Measurements from ENCODE around the gene CD9. TPM values are rescaled to one million over a fixed set of nuclear protein-coding genes. Genes with fewer than 3 reads are reported as not detected.
A peak's percentile ranks its signal among the peaks of the same experiment; 100 is the strongest.

The CD9 gene
- total RNA-seq, 2 experiments from 2014 or later = 5.4 to 5.7 TPM

DNA sequence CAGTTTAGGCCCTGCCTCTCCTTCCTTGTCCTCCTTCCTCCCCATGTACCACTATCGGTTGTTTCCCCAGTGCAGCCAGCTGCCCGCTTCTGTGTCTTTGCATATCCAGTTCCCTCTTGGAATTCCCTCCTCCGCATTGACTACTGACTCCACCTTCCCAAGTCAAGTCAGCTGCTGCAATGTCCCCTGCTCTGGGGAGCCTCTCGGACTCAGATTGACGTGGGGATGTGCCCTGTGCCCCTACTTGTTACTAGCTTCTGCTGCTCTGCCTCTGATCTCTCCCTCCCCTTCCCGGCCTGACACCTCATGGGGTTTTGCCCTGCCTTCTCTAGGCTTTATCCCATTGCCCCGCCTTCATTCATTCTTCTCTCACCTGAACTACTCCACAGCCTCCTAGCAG lies 2.1 kb upstream of the CD9 start:
- H3K27ac Mint-ChIP-seq = no peak overlapping the region
- no peaks in the 10 kb centered on the region for H3K9me3 Mint-ChIP-seq
- DNase-seq = no peak
- H3K4me1 Mint-ChIP-seq = peaks cover 14% of the 10 kb centered on the region
- peaks cover 47% of the 10 kb centered on the region for H3K27me3 Mint-ChIP-seq
- no peak overlapping the region for H3K4me3 Mint-ChIP-seq
- ChIA-PET POLR2A (no interaction called here), CTCF (interaction anchor here (1.2 to 4.9 kb wide), 2 partner anchors 20 to 80 kb away, joined by 3 to 27 read pairs; no protein-coding TSS in a partner anchor)
- H3K36me3 Mint-ChIP-seq (ENCODE audit: low read depth) = no peaks in the 10 kb centered on the region

GRCh38 chr12:6198556-6198955 lies 1.6 kb upstream of the CD9 start:
- no peak for DNase-seq
- POLR2A ChIA-PET = no interaction called here
- H3K9me3 Mint-ChIP-seq = no peaks in the 10 kb centered on the region
- H3K27ac Mint-ChIP-seq = no peak overlapping the region
- H3K4me3 Mint-ChIP-seq = no peak overlapping the region
- H3K4me1 Mint-ChIP-seq = peaks cover 14% of the 10 kb centered on the region
- CTCF ChIA-PET = interaction anchor here (1.2 to 4.9 kb wide), 2 partner anchors 20 to 80 kb away, joined by 3 to 27 read pairs; no protein-coding TSS in a partner anchor
- peaks cover 43% of the 10 kb centered on the region for H3K27me3 Mint-ChIP-seq
- no peaks in the 10 kb centered on the region for H3K36me3 Mint-ChIP-seq (ENCODE audit: low read depth)

GRCh38 chr12:6198985-6199530 lies 1.1 kb upstream of the CD9 start:
- ChIA-PET POLR2A (no interaction called here), CTCF (interaction anchor here (0.9 to 4.9 kb wide), 2 partner anchors 11 to 79 kb away, joined by 3 to 27 read pairs; no protein-coding TSS in a partner anchor)
- no peak overlapping the region for H3K4me3 Mint-ChIP-seq
- peaks cover 41% of the 10 kb centered on the region for H3K27me3 Mint-ChIP-seq
- H3K9me3 Mint-ChIP-seq = no peaks in the 10 kb centered on the region
- H3K27ac Mint-ChIP-seq = no peak overlapping the region
- H3K36me3 Mint-ChIP-seq (ENCODE audit: low read depth) = no peaks in the 10 kb centered on the region
- H3K4me1 Mint-ChIP-seq = peaks cover 14% of the 10 kb centered on the region
- no peak for DNase-seq

GRCh38 chr12:6199531-6200255 lies 507 bp upstream of the CD9 start:
- H3K4me1 Mint-ChIP-seq = peaks cover 18% of the 10 kb centered on the region
- H3K36me3 Mint-ChIP-seq (ENCODE audit: low read depth) = no peaks in the 10 kb centered on the region
- no peaks in the 10 kb centered on the region for H3K9me3 Mint-ChIP-seq
- peak overlapping the region; percentile 37 for H3K4me3 Mint-ChIP-seq
- CTCF ChIA-PET = interaction anchor here (0.9 to 4.9 kb wide), 2 partner anchors 11 to 78 kb away, joined by 3 to 27 read pairs; no protein-coding TSS in a partner anchor
- DNase-seq = no peak
- no peak overlapping the region for H3K27ac Mint-ChIP-seq
- peaks cover 41% of the 10 kb centered on the region for H3K27me3 Mint-ChIP-seq
- POLR2A ChIA-PET = no interaction called here

DNA sequence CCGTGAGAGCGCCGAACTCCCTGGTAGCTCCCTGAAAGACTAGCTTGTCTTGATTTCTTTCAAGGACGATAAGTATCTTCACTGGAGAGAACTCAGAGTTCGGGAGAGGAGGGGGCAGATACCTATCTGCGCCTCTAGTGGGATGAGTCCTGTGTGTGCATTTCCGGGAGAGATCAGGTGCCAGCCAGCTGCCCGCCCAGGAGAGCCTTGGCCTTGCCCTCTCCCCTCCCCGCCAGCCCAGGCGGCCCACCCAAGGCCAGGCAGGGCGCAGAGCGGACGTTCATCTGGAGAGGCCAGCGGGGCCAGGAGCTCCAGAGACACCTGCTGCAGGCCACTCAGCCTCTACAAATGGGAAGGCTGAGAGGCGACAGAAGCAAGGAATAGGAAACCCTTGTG lies 1.0 kb downstream of the CD9 start:
- ChIA-PET CTCF (interaction anchor here (0.8 to 3.5 kb wide), 5 partner anchors 9 to 83 kb away, joined by 3 to 18 read pairs (median 4); no protein-coding TSS in a partner anchor), POLR2A (no interaction called here)
- Mint-ChIP-seq H3K27me3 (peaks cover 41% of the 10 kb centered on the region), H3K27ac (no peak overlapping the region), H3K36me3 (ENCODE audit: low read depth) (no peaks in the 10 kb centered on the region), H3K4me1 (peaks cover 25% of the 10 kb centered on the region), H3K4me3 (peak overlapping the region; percentile 23), H3K9me3 (no peaks in the 10 kb centered on the region)
- no peak for DNase-seq

- no peaks in the 10 kb centered on the region for H3K36me3 Mint-ChIP-seq (ENCODE audit: low read depth)
These were observed 1.6 kb downstream of the CD9 start for GRCh38 chr12:6201826-6202225.

GRCh38 chr12:6202304-6202703 lies 2.1 kb downstream of the CD9 start:
- no peak overlapping the region for H3K4me3 Mint-ChIP-seq
- H3K9me3 Mint-ChIP-seq = no peaks in the 10 kb centered on the region
- ChIA-PET CTCF (interaction anchor here (1.6 to 3.5 kb wide), 3 partner anchors 76 to 82 kb away, joined by 4 to 18 read pairs (median 7); no protein-coding TSS in a partner anchor), POLR2A (no interaction called here)
- no peaks in the 10 kb centered on the region for H3K36me3 Mint-ChIP-seq (ENCODE audit: low read depth)
- no peak overlapping the region for H3K27ac Mint-ChIP-seq
- no peak for DNase-seq
- peaks cover 41% of the 10 kb centered on the region for H3K27me3 Mint-ChIP-seq
- H3K4me1 Mint-ChIP-seq = peaks cover 25% of the 10 kb centered on the region

More at GRCh38 chr12:6201826-6202225, 1.6 kb downstream of the CD9 start:
- DNase-seq = no peak
- Mint-ChIP-seq H3K4me1 (peaks cover 25% of the 10 kb centered on the region), H3K4me3 (no peak overlapping the region), H3K9me3 (no peaks in the 10 kb centered on the region), H3K27me3 (peaks cover 41% of the 10 kb centered on the region), H3K27ac (no peak overlapping the region)
- POLR2A ChIA-PET = no interaction called here
- CTCF ChIA-PET = interaction anchor here (1.6 to 3.5 kb wide), 2 partner anchors 77 to 83 kb away, joined by 4 to 18 read pairs; no protein-coding TSS in a partner anchor

DNA sequence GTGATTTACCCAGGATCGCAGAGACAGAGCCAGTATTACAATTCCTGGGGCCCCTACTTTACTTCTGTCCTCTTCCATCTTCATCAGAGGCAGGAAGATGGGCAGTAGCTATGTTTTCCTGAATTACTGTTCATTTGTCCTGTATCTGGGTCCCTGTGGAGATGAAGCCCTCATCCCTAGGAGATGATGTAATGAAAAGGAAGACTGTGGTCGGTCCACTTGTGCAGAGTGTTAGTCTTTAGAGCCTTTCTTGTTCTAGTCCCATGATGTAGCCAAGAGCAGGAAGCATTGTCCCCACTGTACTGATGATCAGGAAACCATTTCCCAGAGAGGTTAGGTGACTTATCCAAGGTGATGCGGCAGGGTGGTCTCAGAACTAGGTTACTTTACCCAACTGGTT lies 2.6 kb downstream of the CD9 start:
- no peaks in the 10 kb centered on the region for H3K36me3 Mint-ChIP-seq (ENCODE audit: low read depth)
- ChIA-PET CTCF (interaction anchor here (2.2 to 3.5 kb wide), 3 partner anchors 12 to 82 kb away, joined by 6 to 18 read pairs (median 7); no protein-coding TSS in a partner anchor), POLR2A (no interaction called here)
- H3K27ac Mint-ChIP-seq = no peak overlapping the region
- no peaks in the 10 kb centered on the region for H3K9me3 Mint-ChIP-seq
- no peak overlapping the region for H3K4me3 Mint-ChIP-seq
- H3K27me3 Mint-ChIP-seq = peaks cover 41% of the 10 kb centered on the region
- DNase-seq = no peak
- H3K4me1 Mint-ChIP-seq = peaks cover 25% of the 10 kb centered on the region

DNA sequence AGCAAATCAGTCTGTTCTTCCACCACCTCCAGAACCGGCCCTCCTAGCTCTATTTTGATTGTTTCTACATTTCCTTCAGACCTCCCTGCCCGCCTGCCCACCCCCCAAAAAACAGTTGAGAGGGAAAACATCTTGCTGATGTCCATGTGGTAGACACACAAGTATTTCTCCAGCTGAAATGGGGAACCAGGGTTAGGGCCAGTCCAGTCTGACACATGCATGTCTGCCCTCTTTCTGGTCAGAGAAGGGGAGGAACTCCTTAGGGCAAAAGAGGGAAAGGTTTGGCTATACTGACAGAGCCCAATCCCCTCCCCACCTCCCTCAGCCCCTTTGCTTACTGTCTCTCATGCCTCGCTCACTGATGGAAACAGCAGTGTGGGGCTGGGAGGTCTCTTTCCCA lies 3.4 kb downstream of the CD9 start:
- no peak overlapping the region for H3K27ac Mint-ChIP-seq

DNA sequence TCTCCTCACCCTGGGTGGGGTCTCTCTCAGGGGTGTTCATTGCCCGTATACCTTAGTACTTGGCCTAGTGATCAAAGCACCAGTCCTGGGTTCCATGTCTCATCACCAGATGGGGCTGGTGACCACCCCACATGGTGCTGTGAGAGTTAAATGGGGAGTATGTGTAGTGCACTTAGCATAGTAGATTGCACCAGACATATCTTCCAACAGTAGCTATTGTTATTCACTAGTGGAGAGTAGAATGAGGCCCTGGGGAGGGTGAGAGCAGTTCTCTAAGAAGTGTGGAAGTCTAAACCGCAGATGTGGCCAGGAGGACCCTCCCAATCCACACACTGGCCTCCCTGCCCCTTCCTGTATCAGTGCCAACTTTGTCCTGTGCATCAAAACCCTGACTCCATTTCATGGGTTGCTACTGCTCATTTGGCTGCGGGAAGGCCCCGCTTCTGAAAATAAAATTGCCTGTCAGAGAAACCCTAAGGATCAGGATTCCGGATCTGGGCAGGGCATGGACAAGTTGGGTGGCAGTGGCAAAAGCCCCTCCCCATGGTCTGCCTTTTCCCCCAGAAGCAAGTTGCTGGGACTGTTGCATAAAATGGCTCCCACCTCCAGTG lies 4.4 kb downstream of the CD9 start:
- no peak overlapping the region for H3K4me3 Mint-ChIP-seq
- peaks cover 17% of the 10 kb centered on the region for H3K4me1 Mint-ChIP-seq
- ChIA-PET CTCF (interaction anchor here (1.0 to 2.7 kb wide), 6 partner anchors 8 to 74 kb away, joined by 3 to 11 read pairs (median 5); no protein-coding TSS in a partner anchor), POLR2A (no interaction called here)
- H3K36me3 Mint-ChIP-seq (ENCODE audit: low read depth) = no peaks in the 10 kb centered on the region
- H3K27ac Mint-ChIP-seq = no peak overlapping the region
- H3K9me3 Mint-ChIP-seq = no peaks in the 10 kb centered on the region
- peaks cover 26% of the 10 kb centered on the region for H3K27me3 Mint-ChIP-seq
- DNase-seq = no peak

More for the DNA sequence above, 3.4 kb downstream of the CD9 start:
- H3K4me1 Mint-ChIP-seq = peaks cover 25% of the 10 kb centered on the region
- DNase-seq = no peak
- ChIA-PET CTCF (interaction anchor here (1.0 to 3.5 kb wide), 6 partner anchors 9 to 81 kb away, joined by 3 to 18 read pairs (median 5); no protein-coding TSS in a partner anchor), POLR2A (no interaction called here)
- no peaks in the 10 kb centered on the region for H3K36me3 Mint-ChIP-seq (ENCODE audit: low read depth)
- no peaks in the 10 kb centered on the region for H3K9me3 Mint-ChIP-seq
- peaks cover 36% of the 10 kb centered on the region for H3K27me3 Mint-ChIP-seq
- H3K4me3 Mint-ChIP-seq = no peak overlapping the region

GRCh38 chr12:6205144-6205539 lies 4.9 kb downstream of the CD9 start:
- Mint-ChIP-seq H3K4me3 (no peak overlapping the region), H3K27ac (no peak overlapping the region), H3K27me3 (peaks cover 23% of the 10 kb centered on the region), H3K36me3 (ENCODE audit: low read depth) (no peaks in the 10 kb centered on the region), H3K9me3 (no peaks in the 10 kb centered on the region), H3K4me1 (peaks cover 14% of the 10 kb centered on the region)
- no peak for DNase-seq
- CTCF ChIA-PET = interaction anchor here (1.6 to 2.7 kb wide), 3 partner anchors 9 to 73 kb away, joined by 4 to 11 read pairs (median 7); no protein-coding TSS in a partner anchor
- POLR2A ChIA-PET = no interaction called here

DNA sequence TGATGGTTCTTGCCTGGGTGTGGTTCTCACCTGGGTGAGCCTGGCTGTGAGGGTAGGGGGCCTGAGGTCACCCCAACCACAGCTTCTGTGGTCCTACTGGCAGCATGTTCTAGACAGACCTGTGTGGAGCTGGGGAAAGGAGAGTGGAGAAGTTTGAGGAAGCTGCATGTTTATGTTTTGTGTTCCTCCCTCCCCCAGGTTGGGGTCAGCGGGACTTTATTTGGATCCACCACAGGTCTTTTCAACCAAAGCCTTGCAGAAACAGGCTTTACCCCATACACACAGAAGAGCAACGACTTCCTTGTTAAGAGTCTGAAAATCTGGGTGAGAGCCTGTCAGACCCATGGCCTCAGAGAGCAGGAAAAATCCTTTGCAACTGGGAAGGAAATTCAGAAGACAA lies 5.6 kb downstream of the CD9 start:
- CTCF ChIA-PET = interaction anchor here (2.6 kb wide), 1 partner anchor 10 kb away, joined by 11 read pairs; no protein-coding TSS in a partner anchor
- no peaks in the 10 kb centered on the region for H3K9me3 Mint-ChIP-seq
- no peaks in the 10 kb centered on the region for H3K36me3 Mint-ChIP-seq (ENCODE audit: low read depth)
- no peak overlapping the region for H3K4me3 Mint-ChIP-seq
- POLR2A ChIA-PET = no interaction called here
- H3K4me1 Mint-ChIP-seq = peaks cover 14% of the 10 kb centered on the region
- no peak for DNase-seq
- no peak overlapping the region for H3K27ac Mint-ChIP-seq
- peaks cover 21% of the 10 kb centered on the region for H3K27me3 Mint-ChIP-seq

- H3K36me3 Mint-ChIP-seq (ENCODE audit: low read depth) = no peaks in the 10 kb centered on the region
- no peak overlapping the region for H3K27ac Mint-ChIP-seq
- no peak overlapping the region for H3K4me3 Mint-ChIP-seq
- CTCF ChIA-PET = interaction anchor here (2.6 kb wide), 1 partner anchor 10 kb away, joined by 11 read pairs; no protein-coding TSS in a partner anchor
- H3K4me1 Mint-ChIP-seq = peaks cover 13% of the 10 kb centered on the region
- H3K27me3 Mint-ChIP-seq = peaks cover 18% of the 10 kb centered on the region
- no peak for DNase-seq
- POLR2A ChIA-PET = no interaction called here
- no peaks in the 10 kb centered on the region for H3K9me3 Mint-ChIP-seq
These were observed 6.1 kb downstream of the CD9 start for GRCh38 chr12:6206327-6206726.
